HG03175 (cell line): ENCODE results near the gene AP5B1.

Source experiments
- ATAC-seq: cut with Tn5 transposase; IDR thresholded peaks from one replicate; pipeline ENCODE4 v1.9.1; 2021; ENCODE audit warnings: mild to moderate bottlenecking, moderate library complexity; ENCODE audit not compliant: unreplicated experiment

The AP5B1 gene

GRCh38 chr11:65801153-65801987 is 20.6 kb upstream of the AP5B1 start:
- ATAC-seq = no peak

- no peak for ATAC-seq
Measured at GRCh38 chr11:65798882-65799281, 18.1 kb upstream of the AP5B1 start.

GRCh38 chr11:65797711-65798110 is 16.9 kb upstream of the AP5B1 start:
- ATAC-seq = no peak

DNA sequence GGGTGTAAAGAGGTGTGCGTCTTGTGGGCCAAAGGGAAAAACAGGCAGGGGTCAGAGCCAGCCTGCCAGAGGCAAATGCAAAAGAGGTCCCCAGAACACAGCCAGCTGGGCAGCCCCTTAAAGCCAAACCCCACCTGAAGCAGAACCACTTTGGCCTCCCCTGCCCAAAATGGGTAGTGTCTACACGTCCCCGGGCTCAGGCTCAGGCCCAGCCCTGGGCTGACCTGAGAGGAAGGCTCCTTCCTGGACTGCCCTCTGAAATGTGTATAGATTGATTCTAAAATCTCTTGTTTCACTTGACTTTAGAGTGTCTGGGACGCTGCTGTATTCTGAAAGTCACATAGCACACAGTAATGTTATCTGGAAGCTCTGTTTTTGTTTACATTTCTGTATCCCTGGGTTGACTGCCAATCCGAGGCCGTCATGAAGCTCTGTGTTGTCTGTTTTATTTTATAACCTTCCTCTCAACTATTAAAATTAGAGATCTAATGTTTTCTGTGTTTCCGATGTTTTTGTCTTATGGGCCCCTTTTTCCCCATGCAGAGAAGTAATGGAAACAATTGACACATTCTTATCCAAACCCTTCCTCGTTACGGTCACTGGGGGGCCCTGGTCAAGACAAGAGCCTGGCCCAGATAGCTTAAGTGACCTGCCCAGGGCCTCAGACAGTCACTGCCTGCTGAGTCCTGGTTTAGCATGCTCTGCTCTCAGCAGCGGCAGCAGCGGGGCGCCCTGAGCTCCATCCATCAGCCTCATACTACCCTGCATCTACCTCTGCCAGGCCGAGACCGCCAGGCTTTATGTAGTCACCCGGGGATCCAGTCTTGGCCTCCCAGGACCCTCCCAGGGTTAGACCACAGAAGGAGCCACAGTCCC is 16.2 kb upstream of the AP5B1 start:
- ATAC-seq = no peak

DNA sequence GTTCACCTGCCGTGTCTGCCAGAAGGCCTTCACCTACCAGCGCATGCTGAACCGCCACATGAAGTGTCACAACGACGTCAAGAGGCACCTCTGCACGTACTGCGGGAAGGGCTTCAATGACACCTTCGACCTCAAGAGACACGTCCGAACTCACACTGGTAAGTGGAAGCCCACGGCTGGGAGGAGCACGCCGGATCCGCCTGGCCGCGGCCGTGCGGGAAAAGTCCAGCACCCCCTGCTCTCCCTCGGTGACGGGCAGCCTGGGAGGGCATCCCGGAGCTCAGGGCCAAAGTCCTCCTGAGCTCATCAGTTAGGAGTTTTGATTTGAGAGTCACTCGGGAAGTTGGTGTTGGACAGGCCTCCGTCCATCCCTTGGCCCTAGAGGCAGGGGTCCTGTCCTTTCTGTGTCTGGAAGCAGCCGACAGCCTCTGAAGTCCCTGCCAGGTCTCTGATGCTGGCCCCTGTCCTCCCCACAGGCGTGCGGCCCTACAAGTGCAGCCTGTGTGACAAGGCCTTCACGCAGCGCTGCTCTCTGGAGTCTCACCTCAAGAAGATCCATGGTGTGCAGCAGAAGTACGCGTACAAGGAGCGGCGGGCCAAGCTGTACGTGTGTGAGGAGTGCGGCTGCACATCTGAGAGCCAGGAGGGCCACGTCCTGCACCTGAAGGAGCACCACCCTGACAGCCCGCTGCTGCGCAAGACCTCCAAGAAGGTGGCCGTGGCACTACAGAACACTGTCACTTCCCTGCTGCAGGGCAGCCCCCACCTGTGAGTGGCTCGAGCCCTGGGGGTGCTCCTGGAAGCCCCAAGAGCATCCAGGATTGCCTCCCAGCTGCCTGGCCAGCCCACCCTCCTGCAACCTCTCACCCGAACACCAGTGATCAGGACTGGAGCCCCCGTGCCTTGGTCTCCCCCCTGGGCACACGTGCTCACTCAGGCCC is 14.1 kb upstream of the AP5B1 start:
- ATAC-seq = no peak

- ATAC-seq = no peak
Measured at GRCh38 chr11:65793625-65794400, 13.0 kb upstream of the AP5B1 start.

- no peak for ATAC-seq
Measured at GRCh38 chr11:65793144-65793581, 12.4 kb upstream of the AP5B1 start.

- no peak for ATAC-seq
Measured at GRCh38 chr11:65792456-65792855, 11.7 kb upstream of the AP5B1 start.

DNA sequence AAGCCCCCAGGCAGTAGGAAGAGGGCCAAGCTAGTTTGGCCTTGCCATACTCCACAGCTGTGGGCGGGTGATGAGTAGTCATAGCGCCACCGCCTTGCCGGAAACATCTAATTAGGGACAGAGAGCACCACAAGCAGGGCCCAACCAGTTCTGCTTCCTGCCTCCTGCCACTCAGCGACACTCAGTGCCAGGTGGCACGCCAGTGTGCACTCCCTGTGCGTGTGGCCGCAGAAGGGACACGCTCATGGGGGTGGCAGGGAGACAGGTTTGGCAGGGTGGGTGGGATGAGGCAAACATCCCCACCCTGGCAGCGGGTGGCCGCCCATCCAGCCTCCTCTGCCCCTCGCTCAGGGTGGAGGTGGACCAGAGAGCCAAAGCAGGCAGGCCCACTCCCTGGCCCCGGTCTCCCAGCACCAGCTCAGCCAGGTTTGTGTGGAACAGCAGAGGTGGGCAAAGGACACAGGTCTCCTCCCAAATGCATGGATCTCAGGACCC is 11.0 kb upstream of the AP5B1 start:
- ATAC-seq = peak; percentile 94

GRCh38 chr11:65790902-65791650 is 10.3 kb upstream of the AP5B1 start:
- ATAC-seq = no peak

- ATAC-seq = no peak
Measured at GRCh38 chr11:65790104-65790901, 9.5 kb upstream of the AP5B1 start.

DNA sequence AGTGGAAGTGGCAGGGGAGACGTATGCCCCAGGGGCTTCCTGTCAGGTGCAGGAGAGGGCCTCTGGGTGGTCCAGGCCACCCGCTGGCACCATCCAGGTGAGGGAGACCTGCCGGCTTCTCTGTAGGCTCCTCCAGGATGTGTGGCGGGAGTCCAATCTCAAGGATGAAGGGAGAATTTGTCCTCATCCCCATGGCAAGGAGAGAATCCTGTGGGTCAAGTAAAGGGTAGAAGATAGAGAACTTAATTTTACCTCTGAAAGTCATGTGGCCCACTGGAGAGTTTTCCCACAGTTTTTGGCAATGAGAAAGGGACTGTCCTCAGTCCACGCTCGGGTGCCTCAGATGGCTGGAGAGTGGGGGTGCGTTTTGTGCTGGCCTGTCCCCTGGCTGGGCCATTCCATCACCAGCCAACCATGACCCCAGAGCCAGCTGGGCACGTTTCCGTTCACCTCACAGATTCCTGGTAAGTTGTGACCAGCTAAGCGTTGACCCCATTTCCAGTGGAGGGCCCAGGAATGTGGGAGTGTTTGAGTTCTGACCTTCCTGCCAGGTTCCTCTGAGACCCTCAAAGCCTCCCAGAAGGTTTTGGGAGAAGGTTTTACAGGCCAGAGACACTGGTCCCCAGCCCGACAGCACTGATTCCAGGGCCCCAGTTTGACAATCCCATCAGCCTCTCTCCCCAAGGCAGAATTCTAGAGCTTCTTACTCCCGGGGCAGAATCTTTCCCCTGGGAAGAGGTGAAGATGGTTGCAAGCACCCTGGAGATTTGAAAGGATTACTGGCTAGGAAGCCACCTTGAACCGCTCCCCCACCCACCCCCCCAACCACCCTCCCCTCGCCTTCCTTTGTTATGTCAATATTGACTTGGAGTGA is 8.7 kb upstream of the AP5B1 start:
- no peak for ATAC-seq

DNA sequence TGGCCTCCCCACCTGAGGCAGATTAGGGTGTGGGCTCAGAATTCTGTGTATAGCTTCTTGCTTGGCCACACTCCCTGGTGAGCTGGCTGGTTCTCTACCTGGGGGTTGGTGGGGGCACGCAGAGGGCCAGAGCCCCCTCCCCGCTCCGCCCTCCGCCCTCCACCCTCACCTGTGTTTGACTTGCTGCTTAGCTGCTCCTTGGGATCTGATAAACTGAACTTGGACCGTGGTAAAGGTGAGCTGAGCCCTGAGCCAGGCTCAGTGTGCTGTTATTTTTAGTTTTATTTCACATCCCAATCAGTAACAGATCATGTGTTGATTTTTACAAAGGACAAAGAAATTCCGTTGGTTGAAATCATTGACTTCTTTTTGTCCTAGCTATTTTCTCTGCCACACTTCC is 8.0 kb upstream of the AP5B1 start:
- ATAC-seq = no peak

DNA sequence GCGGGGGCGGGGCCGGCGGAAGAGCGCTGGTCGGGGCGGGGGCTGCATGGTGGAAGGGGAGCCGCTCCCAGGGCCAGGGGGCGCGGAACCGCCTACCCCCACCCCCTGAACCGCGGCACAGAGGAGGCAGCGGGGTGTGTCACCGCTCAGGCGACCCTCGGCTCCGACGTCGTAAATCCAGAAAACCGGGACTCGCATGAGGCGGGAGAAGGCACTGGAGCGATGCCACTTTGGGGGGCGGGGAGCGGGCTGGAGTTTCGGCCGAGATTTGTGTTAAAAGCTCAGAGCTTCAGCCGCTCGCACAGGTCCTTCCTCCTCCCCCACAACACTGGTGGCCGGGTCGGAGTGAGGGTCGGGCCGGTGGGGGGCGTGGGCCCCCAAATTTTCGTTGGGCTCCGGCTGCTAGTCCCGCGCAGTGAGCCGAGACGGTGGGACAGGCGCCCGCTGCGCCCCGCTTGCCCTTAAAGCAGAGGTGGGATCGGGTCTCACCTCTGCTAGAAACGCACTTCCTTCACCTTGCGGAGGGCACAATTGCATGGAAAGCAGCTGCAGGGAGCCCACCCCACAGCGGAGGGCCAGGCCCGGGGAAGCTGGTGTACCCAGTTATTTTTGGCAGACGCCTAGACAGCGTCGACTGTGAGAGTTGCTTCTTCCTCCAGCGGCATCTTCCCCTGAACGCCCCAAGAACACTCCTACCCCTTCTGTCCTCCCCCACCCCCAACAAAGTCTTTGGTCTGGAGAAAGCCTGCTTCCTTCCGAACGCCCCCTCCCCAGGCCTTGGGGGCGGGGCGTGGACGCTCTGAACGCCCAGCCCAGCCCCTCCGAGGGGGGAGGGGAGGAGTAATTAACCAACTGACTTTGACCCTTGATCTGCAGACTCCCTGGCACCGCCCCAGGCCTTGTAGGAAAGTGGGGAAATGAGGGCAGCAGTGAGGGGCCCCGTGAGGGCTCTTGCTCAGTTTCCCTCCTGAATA is 7.2 kb upstream of the AP5B1 start:
- ATAC-seq = no peak

GRCh38 chr11:65786786-65787636 is 6.2 kb upstream of the AP5B1 start, which contains the start of gene OVOL1:
Gene OVOL1, plus strand, starts transcription at chr11:65787063. Its CDS starts 311 bp downstream, at chr11:65787374.
- no peak for ATAC-seq
